Uterus (tissue), 2 donors: ENCODE measurements around the gene MSL2.
"Not testable (repeated sequence)": the region's sequence is repeated elsewhere in the genome, so short reads cannot be mapped to it uniquely, and the experiment has no call there.

ENCODE experiments used
- CTCF ChIP-seq, 4 experiments: fragments of 200-600 bp in 2 of 4; fragments of 450-650 bp in 2 of 4; sonication (generic) in 2 of 4; IDR thresholded peaks; one replicate each; pipeline ENCODE4 v1.5.1; 2016 to 2019; ENCODE audit warnings: antibody characterized with exemption in 4 of 4, mild to moderate bottlenecking in 2 of 4, moderate library complexity in 1 of 4
- POLR2A ChIP-seq, 2 donors: fragments of 450-650 bp; IDR thresholded peaks; one replicate each; pipeline ENCODE4 v1.6.1; 2016; ENCODE audit warnings: antibody characterized with exemption in 2 of 2, mild to moderate bottlenecking in 1 of 2, moderate library complexity in 1 of 2

- not testable (repeated sequence) for TF ChIP-seq CTCF, POLR2A (IDR thresholded peaks at IDR 0.05)
These were observed 51.7 kb downstream of the MSL2 start for GRCh38 chr3:136144397-136144796.
